Muscle of back (tissue), 11 donors: ENCODE measurements around the gene TNS1. TPM values are rescaled to one million over a fixed set of nuclear protein-coding genes. Genes with fewer than 3 reads are reported as not detected.

Source experiments
- DNase-seq, 3 donors: peaks; one replicate each; pipeline versions ENCODE4 v3.0.0 to v3.0.0-alpha.2; 2013
- polyA plus RNA-seq, 10 donors: library from polyadenylated mRNA; unstranded; fragments of 120-200 nt; gene quantifications; one replicate each; pipeline ENCODE4 v1.2.1, GENCODE V29; 2013; ENCODE audit not compliant: insufficient read length in 10 of 10

TNS1 gene
- polyA plus RNA-seq, 10 donors = 106 to 124 (median 117) TPM

DNA sequence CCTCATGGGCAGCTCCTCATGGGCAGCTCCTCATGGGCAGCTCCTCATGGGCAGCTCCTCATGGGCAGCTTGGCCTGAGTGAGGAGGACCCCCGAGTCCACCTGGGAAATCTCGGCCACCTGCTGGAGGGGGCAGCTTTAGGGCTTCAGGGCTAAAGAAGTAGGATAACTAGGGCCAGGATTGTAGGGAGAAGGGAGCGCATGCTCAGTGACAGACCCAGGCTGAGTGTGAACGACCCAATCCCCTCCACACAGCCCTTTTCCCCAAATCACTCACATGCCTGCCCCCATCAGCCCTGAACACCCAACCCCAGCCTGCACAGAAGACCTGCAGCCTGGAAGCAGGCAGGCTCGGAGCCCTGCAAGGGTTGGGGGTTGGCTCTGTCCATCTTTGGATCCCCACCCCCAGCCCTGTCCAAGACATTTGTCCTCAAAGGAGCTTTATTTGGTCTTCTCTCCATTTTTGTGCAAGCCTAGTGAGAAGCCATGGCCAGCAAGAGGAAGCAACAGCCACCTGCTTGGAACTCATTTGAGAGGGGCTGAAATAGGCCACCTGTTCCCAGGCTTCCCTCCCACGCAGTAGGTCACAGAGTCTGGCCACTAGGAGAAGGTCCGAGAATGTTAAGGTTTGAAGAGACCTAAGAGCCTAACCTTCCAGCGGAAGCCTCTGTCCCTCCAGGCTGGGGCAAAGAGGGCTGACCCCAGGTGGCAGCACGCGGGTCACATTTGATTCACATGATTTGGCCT lies 249.9 kb downstream of the TNS1 start:
- DNase-seq = peak in 1 of 3 donors; percentile 5

GRCh38 chr2:217751952-217752351 lies 250.8 kb downstream of the TNS1 start:
- no peak for DNase-seq

GRCh38 chr2:217751192-217751591 lies 251.6 kb downstream of the TNS1 start:
- DNase-seq = peak in 1 of 3 donors; percentile 5

Other genes with a start within 250 kb of the TNS1 start
- under 1 TPM in 6 of 10 donors, not detected in 4; 0.07 to 0.32 (median 0.11) TPM for gene RUFY4, start 66.3 kb upstream of the TNS1 start, polyA plus RNA-seq
- under 1 TPM in 9 of 10 donors, not detected in 1; 0.07 to 0.81 (median 0.31) TPM for gene CXCR2, start 123.0 kb upstream of the TNS1 start, polyA plus RNA-seq
- gene CXCR1, start 164.0 kb upstream of the TNS1 start, polyA plus RNA-seq = under 1 TPM in 5 of 10 donors, not detected in 5; 0.07 to 0.18 (median 0.09) TPM
- 100 to 1,000 TPM; 208 to 261 (median 235) TPM for gene ARPC2, start 214.2 kb upstream of the TNS1 start, polyA plus RNA-seq